Lower leg skin (tissue), 4 donors: Measurements from ENCODE around the gene KSR2. TPM values are rescaled to one million over a fixed set of nuclear protein-coding genes. Genes with fewer than 3 reads are reported as not detected.
"Not testable (repeated sequence)": the region's sequence is repeated elsewhere in the genome, so short reads cannot be mapped to it uniquely, and the experiment has no call there.

ENCODE experiments used
- DNase-seq, 2 donors: peaks; one replicate each; pipeline ENCODE4 v3.0.0-alpha.2; 2019; ENCODE audit warnings: low spot score in 2 of 2
- H3K4me3 ChIP-seq: fragments of 200-600 bp; sonication (generic); 2 replicates; pipeline ENCODE4 v1.5.1; 2017; ENCODE audit warnings: mild to moderate bottlenecking, low read depth; ENCODE audit not compliant: poor library complexity, severe bottlenecking
- POLR2A ChIP-seq, 2 donors: fragments of 450-650 bp; IDR thresholded peaks; one replicate each; pipeline ENCODE4 v1.6.1; 2016 to 2017; ENCODE audit warnings: antibody characterized with exemption in 2 of 2, mild to moderate bottlenecking in 1 of 2, moderate library complexity in 1 of 2
- WGBS, 2 donors: methylation state at CpG; one replicate each; pipeline ENCODE4 v1.1.5; 2018; 5-methylcytosine and 5-hydroxymethylcytosine counted together
- intact Hi-C: fragments of 100-400 bp; cut with DNase I; formaldehyde crosslinking; loops from one replicate; pipeline ENCODE4 v1.15.0; 2023; ENCODE audit warnings: low total_unique reads
- total RNA-seq, 4 donors: library from RNA; depleted of rRNA; stranded (reverse); fragments of >200 nt; gene quantifications; one replicate each; pipeline ENCODE4 v1.1.0, GENCODE V29; 2016
- TF ChIP-seq, protein P1 (sequence below), 3 donors: fragments of 450-650 bp; IDR thresholded peaks; one replicate each; pipeline ENCODE4 v1.5.1; 2016; ENCODE audit warnings: antibody characterized with exemption in 3 of 3, mild to moderate bottlenecking in 3 of 3, moderate library complexity in 2 of 3

KSR2 gene
- total RNA-seq, 4 donors from 2014 or later = 0.17 to 0.84 (median 0.35) TPM

GRCh38 chr12:117897372-117898161, 71.2 kb downstream of the KSR2 start:
- DNase-seq = no peak
- TF ChIP-seq, protein P1, sequence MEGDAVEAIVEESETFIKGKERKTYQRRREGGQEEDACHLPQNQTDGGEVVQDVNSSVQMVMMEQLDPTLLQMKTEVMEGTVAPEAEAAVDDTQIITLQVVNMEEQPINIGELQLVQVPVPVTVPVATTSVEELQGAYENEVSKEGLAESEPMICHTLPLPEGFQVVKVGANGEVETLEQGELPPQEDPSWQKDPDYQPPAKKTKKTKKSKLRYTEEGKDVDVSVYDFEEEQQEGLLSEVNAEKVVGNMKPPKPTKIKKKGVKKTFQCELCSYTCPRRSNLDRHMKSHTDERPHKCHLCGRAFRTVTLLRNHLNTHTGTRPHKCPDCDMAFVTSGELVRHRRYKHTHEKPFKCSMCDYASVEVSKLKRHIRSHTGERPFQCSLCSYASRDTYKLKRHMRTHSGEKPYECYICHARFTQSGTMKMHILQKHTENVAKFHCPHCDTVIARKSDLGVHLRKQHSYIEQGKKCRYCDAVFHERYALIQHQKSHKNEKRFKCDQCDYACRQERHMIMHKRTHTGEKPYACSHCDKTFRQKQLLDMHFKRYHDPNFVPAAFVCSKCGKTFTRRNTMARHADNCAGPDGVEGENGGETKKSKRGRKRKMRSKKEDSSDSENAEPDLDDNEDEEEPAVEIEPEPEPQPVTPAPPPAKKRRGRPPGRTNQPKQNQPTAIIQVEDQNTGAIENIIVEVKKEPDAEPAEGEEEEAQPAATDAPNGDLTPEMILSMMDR (IDR thresholded peaks at IDR 0.05) = no peak
- TF ChIP-seq POLR2A (IDR thresholded peaks at IDR 0.05) = no peak
- 64 to 66% methylated on average over 14 of the region's 14 CpGs for WGBS, 2 donors
- intact Hi-C loops = no loop called here
- H3K4me3 ChIP-seq = no peak overlapping the region

DNA sequence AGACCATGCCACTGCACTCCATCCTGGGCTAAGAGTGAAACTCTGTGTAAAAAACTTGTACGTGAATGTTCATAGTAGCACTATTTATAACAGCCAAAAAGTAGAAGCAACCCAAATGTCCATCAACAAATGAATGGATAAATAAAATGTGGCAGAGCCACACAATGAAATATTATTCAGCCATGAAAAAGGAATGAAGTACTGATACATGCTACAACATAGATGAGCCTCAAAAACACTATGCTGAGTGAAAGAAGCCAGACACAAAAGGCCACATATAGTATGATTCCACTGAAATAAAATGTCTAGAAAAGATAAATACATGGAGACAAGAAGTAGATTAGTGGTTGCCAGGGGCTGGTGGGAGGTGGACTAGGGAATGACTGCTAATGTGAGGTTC, 72.8 kb downstream of the KSR2 start:
- intact Hi-C loops = no loop called here
- 96 to 100% methylated on average over 1 of the region's 1 CpG for WGBS, 2 donors
- DNase-seq = no peak
- H3K4me3 ChIP-seq = no peak overlapping the region
- TF ChIP-seq POLR2A (IDR thresholded peaks at IDR 0.05) = no peak
- TF ChIP-seq, protein P1 (IDR thresholded peaks at IDR 0.05) = no peak

DNA sequence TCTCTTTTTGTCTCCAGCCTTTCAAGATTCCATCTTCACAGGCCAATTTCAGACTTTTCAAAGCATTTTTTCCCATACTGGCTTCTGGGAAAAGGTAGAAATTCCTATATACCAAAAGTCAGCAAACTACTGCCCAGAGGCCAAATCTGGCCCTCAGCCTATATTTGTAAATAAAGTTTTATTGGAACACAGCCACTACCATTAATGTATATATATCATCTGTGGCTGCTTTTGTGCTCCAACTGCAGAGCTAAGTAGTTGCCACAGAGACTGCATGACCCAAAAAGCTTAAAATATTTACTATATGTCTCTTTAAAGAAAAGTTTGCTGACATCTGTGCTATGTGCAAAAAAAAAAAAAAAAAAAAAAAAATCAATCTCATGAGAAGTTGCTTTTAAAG, 76.3 kb downstream of the KSR2 start:
- H3K4me3 ChIP-seq = no peak overlapping the region
- no peak for TF ChIP-seq POLR2A (IDR thresholded peaks at IDR 0.05)
- TF ChIP-seq, protein P1 (IDR thresholded peaks at IDR 0.05) = no peak
- intact Hi-C loops = no loop called here
- DNase-seq = no peak

GRCh38 chr12:117891265-117891664, 77.5 kb downstream of the KSR2 start:
- H3K4me3 ChIP-seq, DNase-seq, intact Hi-C loops: not testable (repeated sequence)
- 90 to 93% methylated on average over 3 of the region's 3 CpGs for WGBS, 2 donors

DNA sequence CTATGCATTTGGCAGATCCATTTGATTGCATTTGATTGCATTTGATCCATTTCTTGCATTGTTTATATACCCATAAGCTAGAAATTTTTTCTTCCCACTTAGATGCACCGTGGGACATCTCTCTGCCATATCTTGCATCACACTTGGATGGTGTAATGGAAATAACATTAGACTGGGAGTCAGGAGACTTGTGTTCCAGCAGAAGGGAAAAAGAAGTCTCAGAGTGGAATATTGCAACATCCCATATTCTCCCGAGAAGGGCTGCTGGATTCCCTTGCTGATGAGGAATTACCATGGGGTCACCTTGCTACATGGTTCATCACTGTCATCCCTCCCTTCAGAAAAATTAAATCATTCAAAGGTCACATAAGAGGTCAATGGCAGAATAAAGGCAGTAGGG, 78.1 kb downstream of the KSR2 start:
- DNase-seq = no peak
- intact Hi-C loops = no loop called here
- 47 to 61% methylated on average over 2 of the region's 2 CpGs for WGBS, 2 donors
- TF ChIP-seq, protein P1 (IDR thresholded peaks at IDR 0.05) = no peak
- TF ChIP-seq POLR2A (IDR thresholded peaks at IDR 0.05) = no peak
- H3K4me3 ChIP-seq = no peak overlapping the region

DNA sequence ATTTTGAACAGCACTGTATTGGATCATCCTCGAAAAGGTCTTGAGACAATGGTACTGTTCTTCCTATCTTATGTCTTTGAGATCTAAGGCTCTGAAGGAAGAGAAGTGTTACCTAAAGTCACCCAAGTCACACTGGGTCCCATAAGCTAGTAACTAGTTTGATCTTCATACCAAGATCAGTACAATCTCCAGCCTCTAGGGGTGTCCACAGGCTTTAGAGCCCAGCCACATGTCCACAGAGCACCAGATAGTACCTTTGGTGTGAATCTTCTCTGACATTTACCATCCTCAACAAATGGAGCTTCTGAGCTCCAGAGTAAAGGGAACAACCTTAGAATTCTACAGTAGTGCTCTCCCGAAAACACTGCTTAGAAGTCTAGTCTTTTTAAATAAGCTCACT, 78.7 kb downstream of the KSR2 start:
- WGBS, 2 donors = 91% methylated on average over 2 of the region's 2 CpGs
- intact Hi-C loops = no loop called here
- H3K4me3 ChIP-seq = no peak overlapping the region
- no peak for DNase-seq
- TF ChIP-seq, protein P1 (IDR thresholded peaks at IDR 0.05) = no peak
- TF ChIP-seq POLR2A (IDR thresholded peaks at IDR 0.05) = no peak
